ENCODE data around the gene ANOS1.
A peak's percentile ranks its signal among the peaks of the same experiment; 100 is the strongest.

ANOS1 gene, protein sequence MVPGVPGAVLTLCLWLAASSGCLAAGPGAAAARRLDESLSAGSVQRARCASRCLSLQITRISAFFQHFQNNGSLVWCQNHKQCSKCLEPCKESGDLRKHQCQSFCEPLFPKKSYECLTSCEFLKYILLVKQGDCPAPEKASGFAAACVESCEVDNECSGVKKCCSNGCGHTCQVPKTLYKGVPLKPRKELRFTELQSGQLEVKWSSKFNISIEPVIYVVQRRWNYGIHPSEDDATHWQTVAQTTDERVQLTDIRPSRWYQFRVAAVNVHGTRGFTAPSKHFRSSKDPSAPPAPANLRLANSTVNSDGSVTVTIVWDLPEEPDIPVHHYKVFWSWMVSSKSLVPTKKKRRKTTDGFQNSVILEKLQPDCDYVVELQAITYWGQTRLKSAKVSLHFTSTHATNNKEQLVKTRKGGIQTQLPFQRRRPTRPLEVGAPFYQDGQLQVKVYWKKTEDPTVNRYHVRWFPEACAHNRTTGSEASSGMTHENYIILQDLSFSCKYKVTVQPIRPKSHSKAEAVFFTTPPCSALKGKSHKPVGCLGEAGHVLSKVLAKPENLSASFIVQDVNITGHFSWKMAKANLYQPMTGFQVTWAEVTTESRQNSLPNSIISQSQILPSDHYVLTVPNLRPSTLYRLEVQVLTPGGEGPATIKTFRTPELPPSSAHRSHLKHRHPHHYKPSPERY

DNA sequence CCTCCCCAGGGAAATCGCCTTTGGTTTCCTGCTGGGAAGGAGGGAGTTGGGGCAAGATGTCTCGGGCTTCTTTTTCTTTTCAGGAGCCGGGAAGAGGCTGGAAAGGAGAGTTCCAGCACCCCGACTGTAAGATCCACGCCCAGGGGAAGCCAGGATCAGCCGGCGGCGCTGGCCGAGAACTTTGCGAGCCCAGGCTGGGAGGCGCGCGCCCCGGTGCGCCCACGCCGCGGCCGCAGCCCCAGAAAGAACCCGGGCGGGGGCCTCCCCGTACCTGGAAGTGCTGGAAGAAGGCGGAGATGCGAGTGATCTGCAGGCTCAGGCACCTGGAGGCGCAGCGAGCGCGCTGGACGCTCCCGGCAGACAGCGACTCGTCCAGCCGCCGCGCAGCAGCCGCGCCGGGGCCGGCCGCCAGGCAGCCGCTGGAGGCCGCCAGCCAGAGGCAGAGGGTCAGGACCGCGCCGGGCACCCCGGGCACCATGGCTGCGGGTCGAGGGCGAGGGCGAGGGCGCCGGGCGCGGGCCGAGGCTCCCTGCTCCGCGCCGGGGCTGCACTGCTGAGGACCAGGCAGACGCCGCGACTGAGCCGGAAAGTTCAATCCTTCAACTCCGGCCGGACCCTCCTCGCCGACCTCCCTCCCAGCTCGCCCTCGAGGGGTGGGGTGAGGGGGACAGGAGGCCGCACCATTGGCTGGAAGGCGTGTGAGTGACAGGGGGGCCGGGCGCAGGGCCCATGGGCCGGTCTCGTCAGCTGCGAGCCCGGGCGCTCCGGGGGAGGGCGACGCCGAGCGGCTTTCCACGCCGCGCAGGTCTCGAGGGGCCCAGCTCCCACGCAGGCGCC is at the start of gene ANOS1:
Gene ANOS1, minus strand, starts transcription at position 579 of the 837 bp plus-strand sequence. Its CDS starts 101 bp downstream, at position 478.
- DNase-seq: peak; percentile 69

DNA sequence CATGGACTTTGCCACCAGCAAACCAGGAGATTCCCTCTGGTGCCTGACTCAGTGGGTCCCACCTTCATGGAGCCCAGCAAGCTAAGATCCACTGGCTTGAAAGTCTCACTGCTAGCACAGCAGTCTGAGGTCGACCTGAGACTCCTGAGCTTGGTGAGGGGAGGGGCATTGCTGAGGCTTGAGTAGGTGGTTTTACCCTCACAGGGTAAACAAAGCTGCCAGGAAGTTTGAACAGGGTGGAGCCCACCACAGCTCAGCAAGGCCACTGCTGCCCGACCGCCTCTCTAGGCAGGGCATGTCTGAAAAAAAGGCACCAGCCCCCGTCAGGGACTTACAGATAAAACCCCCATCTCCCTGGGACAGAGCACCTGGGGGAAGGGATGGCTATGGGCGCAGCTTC is 41.2 kb upstream of the ANOS1 start:
- no peak for DNase-seq

DNA sequence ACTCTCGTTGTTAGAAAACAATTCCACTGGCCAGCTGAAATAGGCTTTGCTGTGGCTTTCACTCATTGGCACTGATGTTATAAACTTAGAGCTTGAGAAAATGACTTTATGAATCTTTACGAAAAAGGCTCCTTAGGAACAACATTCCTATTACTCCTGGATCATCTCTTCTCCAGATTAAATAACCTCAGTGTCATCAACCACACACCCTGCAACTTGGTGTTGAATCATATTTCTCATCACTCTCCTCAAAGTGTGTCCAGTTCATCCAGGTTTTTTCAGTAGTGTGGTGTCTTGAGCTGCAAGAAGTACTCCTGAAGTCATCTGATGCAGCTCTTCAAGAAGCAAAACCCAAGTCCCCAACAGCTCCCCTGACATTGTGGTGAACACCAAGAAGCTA is 28.1 kb upstream of the ANOS1 start:
- no peak for DNase-seq

DNA sequence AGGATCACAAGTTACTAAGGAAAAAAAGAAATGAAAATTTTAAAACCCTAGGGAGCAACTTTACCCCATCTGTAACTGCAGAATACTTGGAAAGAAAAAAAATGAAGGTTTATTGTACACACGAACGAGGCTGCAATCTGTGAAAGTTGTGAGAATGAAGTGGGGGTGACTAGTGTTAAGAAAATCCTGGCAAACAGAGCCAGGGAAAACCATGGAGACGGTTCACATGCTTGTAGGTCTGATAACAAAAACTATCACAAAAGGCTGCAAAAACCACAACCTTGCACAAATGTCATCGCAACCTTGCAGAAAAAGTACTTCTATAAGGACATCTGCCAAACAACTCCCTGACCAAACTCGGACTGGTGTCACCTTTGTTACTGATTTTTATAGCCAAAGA is 26.8 kb upstream of the ANOS1 start:
- peak; percentile 27 for DNase-seq

DNA sequence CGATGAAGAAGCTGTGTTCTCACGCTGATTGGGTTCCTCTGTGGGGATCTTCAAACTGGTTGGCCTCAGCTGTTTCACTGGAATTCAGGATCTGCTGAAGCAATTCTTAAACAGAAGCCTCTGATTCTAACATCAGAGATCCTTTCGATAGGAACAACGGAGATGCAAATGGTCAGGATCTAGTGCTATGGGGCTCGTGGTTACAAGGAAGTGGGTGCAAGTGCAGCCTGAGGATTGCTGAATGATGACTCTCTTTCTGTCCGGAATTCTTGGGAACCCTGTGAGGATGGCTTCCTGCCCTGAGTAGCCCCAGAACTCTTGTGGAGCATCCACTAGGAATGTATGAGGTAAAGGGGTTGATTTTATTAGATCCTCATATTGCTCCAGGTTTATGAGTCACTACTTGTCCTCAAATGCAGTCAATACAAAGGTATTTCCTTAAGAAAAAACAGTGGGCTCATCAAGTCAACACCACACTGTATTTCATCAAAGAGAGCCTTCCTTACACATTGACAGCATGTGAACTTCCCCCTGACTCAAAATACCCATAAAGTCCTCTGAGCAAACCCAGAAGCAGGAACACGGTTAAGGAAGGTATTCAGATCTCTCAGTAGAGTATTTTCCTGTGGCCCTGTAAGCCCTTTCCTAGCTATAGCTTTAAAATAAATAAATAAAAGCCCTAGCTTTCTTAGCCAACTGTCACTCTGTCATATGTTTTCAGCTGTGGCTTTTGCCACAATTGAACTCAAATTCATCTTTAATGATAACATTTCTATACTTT is 25.9 kb upstream of the ANOS1 start:
- peak; percentile 47 for DNase-seq

DNA sequence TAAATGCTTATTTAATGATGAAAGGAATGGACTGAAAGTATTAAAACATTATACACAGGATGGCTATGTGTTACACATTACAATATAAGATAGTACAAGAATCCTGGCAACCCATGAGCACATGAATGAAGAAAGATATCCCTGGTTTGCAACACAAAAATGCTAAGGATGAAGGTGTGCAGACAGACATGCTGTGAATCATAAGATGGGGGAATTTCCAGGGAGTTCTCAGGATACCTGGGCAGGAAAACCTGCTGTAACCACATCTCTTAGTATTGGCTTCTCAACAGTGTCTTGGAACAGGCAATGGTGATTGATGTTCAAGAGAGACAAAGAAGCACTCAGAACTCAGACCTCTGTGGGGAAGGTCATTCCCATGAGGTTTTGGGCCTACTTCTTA is 23.9 kb upstream of the ANOS1 start:
- peak; percentile 28 for DNase-seq

DNA sequence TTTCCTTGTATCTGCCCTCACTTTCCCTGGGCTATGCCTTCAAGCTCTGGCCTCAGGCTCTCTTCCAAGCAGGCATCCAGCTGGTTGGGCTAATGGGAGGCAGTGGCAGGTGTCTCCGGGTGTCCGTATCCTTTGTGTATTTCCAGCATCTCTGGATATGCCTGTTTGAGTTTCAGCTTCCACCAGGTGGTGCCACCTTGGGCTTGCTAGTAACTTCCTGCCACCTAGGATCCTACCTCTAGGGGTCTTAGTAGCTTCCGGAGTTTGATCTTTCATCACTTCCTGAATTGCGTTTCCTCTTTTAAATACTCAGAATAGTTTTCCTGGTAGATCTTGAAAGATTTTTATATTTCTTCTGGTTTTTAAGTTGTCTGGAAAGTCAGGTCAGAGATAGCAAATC is 23.2 kb upstream of the ANOS1 start:
- peak; percentile 1 for DNase-seq

DNA sequence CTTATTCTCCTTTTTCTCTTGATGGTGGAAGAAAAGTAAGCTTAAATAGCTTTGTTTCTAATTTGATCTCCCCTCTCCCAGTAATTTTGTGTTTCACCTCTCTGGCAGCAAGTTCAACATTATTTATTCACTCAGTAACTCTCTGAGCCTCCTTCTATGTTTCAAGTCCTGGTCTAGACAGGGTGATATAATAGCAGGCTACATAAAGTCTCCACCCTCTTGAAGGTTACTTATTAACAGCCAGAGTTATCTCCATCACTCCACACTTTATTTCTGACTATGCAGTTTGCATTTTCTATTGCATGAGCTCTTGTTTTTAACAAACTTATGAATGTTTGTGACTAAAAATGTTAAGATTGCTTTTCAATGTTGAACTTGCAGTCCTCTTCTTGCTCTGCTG is 17.8 kb upstream of the ANOS1 start:
- DNase-seq: no peak

DNA sequence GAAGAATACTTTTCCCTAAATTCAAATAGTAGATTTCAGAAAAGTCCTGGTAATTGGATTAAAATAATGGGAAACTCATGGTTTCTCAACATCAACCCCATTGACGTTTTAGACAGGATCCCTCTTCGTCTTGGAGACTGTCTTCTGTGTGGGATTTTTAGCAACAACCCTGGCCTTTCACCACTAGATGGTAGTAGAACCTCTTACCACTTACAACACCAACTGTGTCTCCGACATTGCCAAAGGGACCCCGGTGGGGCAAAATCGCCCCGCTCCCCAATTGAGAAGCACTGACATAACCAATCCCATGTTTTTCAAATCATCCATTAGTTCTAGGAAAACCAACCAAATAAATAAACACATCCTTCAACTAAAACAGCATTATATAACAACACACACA is 16.9 kb upstream of the ANOS1 start:
- no peak for DNase-seq

DNA sequence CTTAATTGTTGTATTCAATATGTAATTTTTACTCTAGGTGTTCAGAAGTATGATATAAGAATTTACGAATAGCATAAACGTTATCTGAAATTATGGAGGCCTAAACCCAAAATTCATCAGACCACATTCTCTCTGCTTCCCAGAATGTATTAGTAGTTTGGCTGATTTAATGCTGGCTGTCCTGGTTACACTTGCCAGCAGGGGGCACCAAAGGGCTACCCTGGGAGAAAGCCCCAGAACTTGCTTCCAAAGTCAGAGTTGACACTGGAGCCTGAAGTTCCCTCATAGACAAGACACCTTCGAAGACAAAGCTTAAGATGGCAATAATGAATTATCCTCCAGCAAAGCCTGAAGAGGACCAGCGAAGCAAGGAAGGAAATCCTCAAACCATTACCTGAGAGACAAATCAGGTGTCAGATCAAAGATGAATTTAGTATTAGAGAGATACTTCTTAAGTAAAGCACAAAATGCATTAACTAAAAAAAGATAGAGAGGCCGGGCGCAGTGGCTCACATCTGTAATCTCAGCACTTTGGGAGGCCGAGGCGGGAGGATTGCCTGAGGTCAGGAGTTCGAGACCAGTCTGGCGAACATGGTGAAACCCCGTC is 11.3 kb upstream of the ANOS1 start:
- DNase-seq: no peak

DNA sequence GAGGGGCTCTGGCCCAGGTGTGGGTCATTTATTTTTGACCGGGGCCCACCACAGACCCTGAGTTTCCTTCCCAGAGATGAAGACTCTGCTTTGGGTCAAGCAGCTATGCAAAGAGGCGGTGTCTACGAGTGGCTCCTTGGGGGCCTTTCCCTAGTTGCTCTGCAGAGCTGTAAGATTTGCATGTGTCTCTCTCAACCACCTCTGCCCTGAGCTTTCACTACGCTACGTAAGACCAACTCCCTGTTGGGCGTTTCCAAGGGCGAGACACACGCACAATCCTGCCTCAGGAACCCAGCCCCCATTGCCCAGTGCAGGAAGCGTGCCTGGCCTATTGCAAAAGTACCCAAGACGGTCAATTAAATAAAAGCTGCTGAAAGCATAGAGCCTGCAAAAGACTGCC is 10.0 kb upstream of the ANOS1 start:
- DNase-seq: no peak

DNA sequence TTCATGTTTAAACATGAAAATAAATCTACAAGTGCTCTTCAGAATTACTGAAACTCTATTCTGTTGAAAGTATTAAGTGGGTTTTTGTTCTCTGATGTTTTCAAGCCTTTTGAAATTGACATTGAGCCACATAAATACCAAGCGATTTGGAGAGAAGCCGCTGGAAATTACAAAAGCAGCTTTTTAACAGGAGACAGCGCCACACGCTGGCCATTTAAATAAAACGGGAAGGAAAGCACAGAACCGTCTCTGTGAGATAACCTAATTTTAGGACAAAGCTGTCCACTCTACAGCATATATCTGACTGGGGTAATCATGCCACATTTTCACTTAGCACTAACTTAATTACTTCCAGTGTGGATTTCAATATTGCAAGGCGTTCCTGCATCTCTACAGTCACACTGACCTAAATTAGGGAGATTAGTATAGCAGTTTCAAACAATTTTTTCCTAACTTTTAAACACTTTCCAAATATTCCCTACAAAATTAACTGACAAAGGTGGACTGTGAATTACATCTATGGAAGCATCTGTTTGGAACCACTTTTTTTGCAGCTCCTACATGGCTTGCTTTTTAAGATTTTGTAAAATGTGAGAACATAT is 6.8 kb upstream of the ANOS1 start:
- no peak for DNase-seq

DNA sequence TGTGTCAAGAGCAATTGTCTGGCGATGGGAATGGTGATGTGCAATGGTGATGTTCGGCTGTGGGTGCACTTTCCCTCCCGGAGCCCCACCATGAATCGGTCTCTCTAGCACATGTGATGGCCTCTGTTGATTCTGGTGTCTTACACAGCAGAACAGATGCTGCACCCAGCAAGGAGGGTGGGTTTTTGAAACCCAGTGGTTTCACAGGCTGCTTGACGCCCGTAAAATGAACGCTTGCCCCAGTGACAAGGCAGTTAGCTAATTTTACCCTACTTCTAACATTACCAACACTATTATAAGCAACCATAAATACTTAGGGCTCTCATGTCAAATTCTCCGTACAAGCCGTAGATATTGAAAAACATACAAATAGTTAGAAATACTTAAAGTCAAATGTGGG is 5.9 kb upstream of the ANOS1 start:
- no peak for DNase-seq

DNA sequence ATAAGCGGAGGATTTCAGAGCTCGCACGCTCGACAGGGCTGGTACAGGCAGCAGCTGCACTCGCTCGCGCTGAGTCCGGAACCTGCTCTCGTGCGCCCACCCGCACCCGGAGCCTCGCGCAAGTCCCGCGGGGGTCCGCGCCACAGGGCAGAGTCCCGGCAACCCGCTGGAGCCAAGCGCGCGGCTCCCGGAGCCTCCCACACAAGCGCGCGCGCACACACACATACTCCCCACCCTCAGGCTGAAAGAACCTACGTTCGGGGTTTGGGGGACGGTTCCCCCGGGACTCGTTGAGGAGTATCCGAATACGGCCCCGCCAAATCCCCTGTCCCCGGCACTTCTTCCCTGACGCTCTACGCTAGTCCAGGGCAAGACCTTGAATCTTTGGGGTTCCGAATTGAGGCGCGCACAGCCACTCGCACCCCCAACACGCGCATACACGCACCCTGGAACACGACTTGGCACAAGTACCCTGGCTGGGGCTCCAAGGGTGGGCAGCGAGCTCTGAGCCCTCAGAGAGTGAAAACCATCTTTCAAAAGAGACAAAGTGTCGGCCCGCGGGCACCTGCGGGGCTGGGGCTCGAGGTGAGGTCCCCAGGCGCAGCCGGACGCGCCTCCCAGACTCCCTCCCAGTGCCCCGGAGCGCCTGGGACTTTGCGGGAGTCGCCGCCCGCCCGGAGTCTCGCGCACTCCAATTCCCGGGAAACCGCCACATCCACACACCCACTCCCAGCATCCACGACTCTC is 952 bp downstream of the ANOS1 start:
- no peak for DNase-seq

DNA sequence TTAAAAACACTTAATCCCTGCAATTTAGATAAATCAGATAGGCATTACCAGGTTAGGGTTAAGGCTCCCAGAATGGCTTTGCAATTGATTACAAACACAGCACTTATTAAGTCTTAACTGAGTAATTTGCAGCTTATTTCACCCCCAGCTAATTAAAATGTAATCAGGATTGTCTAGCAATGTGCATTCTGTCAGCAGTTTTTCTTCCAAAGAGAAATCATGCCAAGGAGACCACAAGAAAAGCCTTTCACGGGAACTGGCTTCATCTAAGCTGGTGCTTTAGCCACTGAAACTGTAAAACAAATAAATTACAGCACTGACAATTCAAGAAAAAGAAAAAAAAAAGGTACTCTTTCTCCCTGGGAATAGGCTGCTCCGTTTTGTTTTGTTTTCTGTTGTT is 2.1 kb downstream of the ANOS1 start:
- DNase-seq: no peak

DNA sequence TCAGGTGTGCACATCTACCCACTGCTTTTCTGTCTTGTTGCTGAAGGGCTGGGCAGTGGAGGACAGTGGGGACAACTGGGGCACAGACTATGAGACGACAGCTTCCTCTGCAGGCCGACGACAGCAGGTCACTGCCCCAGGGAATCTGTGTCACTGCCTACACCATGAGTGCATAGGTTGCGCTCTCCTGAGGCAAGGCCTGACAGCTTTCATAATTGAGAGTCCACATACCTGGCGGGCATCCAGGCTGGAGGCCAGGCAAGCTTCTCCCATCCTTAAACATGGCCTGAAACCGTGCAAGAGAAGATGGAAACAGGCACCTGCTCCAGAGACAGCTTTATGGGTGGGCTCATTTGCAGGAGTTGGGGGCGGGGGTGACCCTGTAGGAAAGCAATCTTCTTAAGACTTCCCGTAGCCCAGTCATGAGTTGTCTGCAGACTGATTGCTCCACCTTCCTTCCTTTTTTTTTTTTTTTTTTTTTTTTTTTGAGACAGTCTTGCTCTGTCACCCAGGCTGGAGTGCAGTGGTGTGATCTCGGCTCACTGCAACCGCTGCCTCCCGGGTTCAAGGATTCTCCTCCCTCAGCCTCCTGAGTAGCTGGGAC is 2.9 kb downstream of the ANOS1 start:
- DNase-seq: no peak

DNA sequence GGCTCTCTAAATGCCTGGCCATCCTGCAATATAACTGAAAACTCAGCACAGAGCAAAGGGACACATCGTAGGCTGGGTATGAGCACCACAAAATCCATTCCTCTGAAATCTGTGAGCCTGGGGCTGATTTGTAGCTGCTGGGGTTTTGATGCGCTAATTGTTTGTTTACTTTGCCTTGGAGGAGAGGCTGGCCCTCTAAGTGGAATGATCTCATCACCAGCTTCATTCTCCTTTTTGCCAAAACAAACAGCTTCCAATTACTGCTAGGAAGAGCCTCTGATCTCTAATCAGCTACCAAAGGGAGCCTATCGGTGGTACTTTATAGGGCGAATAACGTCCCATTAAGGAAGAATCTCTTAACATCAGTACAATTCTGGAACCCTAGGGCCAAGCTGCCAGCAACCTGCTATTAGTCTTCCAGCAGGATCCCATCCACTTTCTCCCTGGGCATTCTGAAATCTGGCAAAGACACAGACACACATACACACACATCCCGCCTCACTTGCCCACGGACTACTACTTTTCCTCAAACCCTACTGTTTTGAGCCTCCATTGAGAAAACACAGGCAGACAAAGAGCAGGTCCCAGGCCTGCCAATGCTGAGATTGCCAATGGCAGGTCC is 5.8 kb downstream of the ANOS1 start:
- DNase-seq: no peak

DNA sequence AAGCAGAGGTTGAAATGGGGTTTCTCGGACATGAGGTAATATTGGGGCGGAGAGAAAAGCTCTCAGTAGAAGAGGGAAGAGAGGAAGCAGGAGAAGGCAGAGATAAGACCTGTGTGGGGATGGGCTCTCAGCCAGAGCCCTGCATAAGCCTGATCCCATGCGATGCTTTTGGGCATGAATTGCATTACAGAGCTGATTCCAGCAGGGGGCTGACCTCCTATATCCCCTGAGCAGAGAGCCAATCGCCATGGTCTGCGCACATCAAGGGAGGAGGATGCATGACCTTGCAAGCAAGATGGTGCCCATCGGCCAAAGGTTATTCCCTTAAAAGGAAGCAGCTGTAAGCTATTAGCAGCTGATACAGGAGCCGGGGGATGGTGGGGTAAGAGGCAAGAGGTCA is 7.6 kb downstream of the ANOS1 start:
- DNase-seq: peak; percentile 79

DNA sequence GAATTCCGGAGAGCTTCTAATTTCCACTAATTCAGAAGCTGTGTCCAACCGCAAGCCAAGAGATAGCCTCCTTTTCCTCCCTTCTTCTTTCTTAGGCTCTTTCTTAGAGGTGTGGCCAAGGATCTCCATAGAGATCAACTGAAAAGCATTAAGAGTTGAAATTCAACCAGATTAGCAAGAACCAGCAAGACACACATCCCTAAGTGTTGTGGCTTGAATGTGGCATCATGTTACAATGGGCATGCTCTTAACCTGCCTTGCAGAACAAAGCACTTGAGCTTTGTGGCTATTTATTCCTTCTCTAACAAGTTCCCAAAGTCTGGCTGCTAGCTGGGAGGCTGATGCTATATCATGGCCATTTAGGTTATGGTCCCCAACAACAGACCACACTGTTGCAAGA is 10.4 kb downstream of the ANOS1 start:
- DNase-seq: no peak

DNA sequence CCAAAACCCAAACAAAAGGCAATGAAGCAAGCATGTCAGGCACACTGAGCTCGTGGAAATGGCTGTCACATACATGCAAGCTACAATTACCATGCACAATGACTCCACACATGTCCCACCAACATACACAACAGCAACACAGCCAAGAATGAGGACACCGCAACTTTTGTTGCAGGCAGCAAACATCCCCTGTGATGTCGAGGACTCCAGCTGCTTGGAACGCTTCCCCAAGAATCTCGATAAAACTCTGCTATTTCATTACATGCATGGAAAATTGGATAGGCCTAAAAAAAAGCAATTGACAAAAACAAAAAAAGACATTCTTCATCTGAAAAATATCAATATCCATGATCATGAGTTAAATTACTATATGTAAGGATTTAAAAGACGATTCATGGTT is 11.8 kb downstream of the ANOS1 start:
- no peak for DNase-seq
